Naive thymus-derived CD8-positive, alpha-beta T cell (primary cell): Measurements from ENCODE around the gene IFNLR1. TPM values are rescaled to one million over a fixed set of nuclear protein-coding genes. Genes with fewer than 3 reads are reported as not detected.
A peak's percentile ranks its signal among the peaks of the same experiment; 100 is the strongest.

Experiments
- ATAC-seq, 2 donors: fragments of 150-1000 bp; cut with Tn5 transposase in 1 of 2; sonication (Bioruptor Pico), chemical (Tn5 transposase) in 1 of 2; 1 replicate in 1 of 2; 2 replicates in 1 of 2; pipeline ENCODE4 v1.10.0; 2021; ENCODE audit warnings: mild to moderate bottlenecking in 2 of 2, moderate library complexity in 2 of 2
- POLR2A ChIA-PET: fragments of 350-600 bp; sonication (Branson Sonifier 250); formaldehyde crosslinking; loops from one replicate; lab custom pipeline; 2021; ENCODE audit warnings: antibody characterized with exemption; lab: Charles Lee
- DNase-seq, 10 donors: peaks; one replicate each; pipeline versions ENCODE4 v3.0.0 to v3.0.0-alpha.2; 2020 to 2022
- H3K27ac Mint-ChIP-seq, 10 donors: one replicate each; pipeline ENCODE4 v1.8.0; 2020 to 2022; ENCODE audit warnings: mild to moderate bottlenecking in 10 of 10, mixed read lengths in 10 of 10, moderate library complexity in 4 of 10, inconsistent platforms in 1 of 10
- H3K27me3 Mint-ChIP-seq, 5 donors: one replicate each; pipeline ENCODE4 v1.8.0; 2021 to 2022; ENCODE audit warnings: mixed read lengths in 5 of 5
- H3K36me3 Mint-ChIP-seq, 3 donors: one replicate each; pipeline ENCODE4 v1.8.0; 2020 to 2022; ENCODE audit warnings: mixed read lengths in 3 of 3, mild to moderate bottlenecking in 2 of 3, inconsistent platforms in 1 of 3
- H3K4me1 Mint-ChIP-seq, 4 donors: one replicate each; pipeline ENCODE4 v1.8.0; 2021 to 2022; ENCODE audit warnings: mixed read lengths in 4 of 4
- H3K4me3 Mint-ChIP-seq, 10 donors: one replicate each; pipeline ENCODE4 v1.8.0; 2020 to 2022; ENCODE audit warnings: mild to moderate bottlenecking in 10 of 10, mixed read lengths in 10 of 10, moderate library complexity in 6 of 10, inconsistent platforms in 1 of 10
- H3K9me3 Mint-ChIP-seq, 9 donors: one replicate each; pipeline ENCODE4 v1.8.0; 2020 to 2022; ENCODE audit warnings: mixed read lengths in 9 of 9, mild to moderate bottlenecking in 3 of 9, inconsistent platforms in 1 of 9, moderate library complexity in 1 of 9
- polyA plus RNA-seq, 3 donors: library from polyadenylated mRNA; unstranded; fragments of 300-500 nt; fragmentation: Illumina TruSeq; gene quantifications; one replicate each; pipeline ENCODE4 v1.2.3, GENCODE V29; 2021
- total RNA-seq, 8 experiments: library from RNA in 2 of 8; stranded (reverse) in 2 of 8; gene quantifications; one replicate each; pipeline ENCODE4 v1.2.3 and lab custom pipeline; 2021 to 2026

Gene IFNLR1
- total and polyA plus RNA-seq, 5 experiments from 2014 or later: 0.77 to 5.5 (median 2.2) TPM

DNA sequence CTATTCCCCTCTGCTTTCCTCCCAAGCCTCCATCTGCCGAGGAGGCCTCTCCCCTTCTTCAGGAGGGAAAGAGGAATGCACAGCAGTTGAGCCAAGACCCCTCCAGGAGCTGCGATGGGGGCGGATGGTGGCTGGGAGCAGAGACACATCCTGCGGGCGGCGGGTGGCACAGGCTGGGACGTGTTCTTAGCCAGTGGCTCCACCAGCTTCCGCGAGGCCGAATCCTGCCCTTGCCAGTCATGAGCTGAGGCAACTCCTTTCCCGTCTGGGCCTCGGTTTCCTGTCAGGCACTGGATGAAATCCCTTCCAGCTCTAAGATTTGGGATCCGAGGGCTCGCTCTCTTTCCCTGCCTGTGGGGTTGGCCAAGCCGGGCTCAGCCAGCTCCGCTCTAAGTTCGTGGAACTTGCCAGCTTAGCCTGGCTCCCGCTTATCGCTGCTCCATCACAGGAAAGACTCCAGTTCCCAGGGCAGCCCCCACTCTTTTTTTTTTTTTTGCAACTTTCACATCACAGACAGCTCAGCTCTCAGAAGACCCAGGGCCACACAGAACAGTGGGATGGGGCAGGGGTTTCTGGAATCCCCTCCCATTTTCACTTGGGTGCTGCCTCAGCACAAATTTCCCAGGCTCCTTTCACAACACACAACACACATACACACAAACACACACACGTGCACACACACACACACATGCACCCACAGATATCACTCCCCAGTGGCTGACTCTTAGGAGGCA, 75.7 kb downstream of the IFNLR1 start:
- H3K27me3 Mint-ChIP-seq: peaks cover 2 to 30% (median 14%) of the 10 kb centered on the region in 5 donors
- H3K4me1 Mint-ChIP-seq: peaks cover 0 to 10% (median 7%) of the 10 kb centered on the region in 4 donors
- no peaks in the 10 kb centered on the region for H3K36me3 Mint-ChIP-seq
- DNase-seq: no peak
- H3K4me3 Mint-ChIP-seq: peak overlapping the region in 1 of 10 donors; percentile 52
- H3K9me3 Mint-ChIP-seq: no peaks in the 10 kb centered on the region
- ATAC-seq: no peak
- peak overlapping the region in 2 of 10 donors; percentile 82 to 83 for H3K27ac Mint-ChIP-seq
- POLR2A ChIA-PET: no interaction called here

DNA sequence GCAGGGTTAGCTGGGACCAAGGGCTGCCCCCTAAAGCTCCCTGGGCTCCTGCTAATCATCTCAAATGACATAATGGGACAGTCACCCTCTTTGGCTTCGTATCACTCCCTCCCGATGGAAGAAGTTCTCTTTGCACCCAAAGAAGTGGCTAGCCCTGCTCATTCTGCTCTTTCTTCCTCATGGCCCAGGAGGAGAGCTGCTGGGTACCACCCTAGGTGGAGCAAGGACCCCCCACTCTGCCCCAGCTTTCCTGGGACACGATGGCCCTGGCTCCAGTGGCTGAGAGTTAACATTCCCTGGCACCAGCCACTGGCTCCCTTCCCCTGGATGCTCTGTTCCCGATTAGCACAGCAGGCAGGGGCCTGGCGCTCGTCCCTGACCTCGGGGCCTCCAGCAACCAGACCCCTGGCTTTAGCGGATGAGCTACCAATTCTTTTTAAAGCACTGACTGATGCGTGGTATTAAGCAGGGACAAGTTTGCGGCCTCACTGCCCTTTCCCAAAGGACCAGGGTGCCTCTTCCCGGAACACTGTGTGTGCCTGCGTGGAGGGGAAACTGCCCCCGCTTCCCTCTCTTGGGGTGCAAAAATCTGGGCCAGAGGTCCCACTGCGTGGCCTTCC, 76.3 kb downstream of the IFNLR1 start:
- no peaks in the 10 kb centered on the region for H3K36me3 Mint-ChIP-seq
- H3K4me1 Mint-ChIP-seq: peaks cover 0 to 10% (median 7%) of the 10 kb centered on the region in 4 donors
- peaks cover 2 to 23% (median 9%) of the 10 kb centered on the region in 5 donors for H3K27me3 Mint-ChIP-seq
- H3K27ac Mint-ChIP-seq: no peak overlapping the region
- ATAC-seq (no peak), DNase-seq (no peak)
- no peak overlapping the region for H3K4me3 Mint-ChIP-seq
- no peaks in the 10 kb centered on the region for H3K9me3 Mint-ChIP-seq
- POLR2A ChIA-PET: no interaction called here

DNA sequence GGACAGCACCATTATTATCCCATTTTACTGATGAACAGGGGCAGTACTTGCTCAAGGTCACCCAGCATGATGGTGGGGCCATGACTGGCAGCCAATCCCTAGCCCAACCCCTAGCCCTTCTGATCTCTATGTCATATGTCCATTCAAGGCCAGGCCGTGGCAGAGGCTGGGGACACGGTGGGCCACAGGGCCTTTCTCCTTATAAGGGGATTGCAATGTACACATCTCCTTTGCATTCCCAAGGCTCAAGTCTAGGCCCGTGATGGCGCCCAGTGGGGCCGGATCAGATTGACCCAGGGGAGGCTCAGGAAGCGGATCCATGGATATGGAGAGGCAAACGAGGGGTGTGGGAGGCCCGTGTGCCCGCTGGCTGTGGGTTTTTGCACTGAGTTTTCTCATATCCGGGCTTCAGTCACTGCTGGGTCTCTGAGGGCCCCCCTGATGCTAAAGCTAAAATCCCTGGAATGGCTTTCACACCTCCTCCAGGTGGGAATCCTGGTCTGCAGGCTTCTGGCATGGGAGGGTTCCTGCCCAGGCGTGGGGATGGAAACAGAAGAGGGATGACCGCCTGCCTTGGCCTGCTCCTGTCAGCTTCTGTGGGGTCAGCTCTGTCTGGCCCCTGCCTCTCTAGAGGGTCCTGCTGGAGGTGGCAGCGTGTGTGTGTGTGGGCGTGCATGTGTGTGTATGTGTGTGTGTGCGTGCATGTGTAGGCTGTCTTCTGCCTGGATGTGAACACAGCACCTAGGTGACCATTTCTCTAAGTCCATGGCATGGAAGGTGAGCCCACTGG, 77.2 kb downstream of the IFNLR1 start:
- Mint-ChIP-seq H3K27me3 (peaks cover 2 to 20% (median 8%) of the 10 kb centered on the region in 5 donors), H3K9me3 (no peaks in the 10 kb centered on the region), H3K4me3 (no peak overlapping the region), H3K36me3 (no peaks in the 10 kb centered on the region), H3K27ac (peak overlapping the region in 1 of 10 donors; percentile 11), H3K4me1 (peaks cover 0 to 10% (median 7%) of the 10 kb centered on the region in 4 donors)
- DNase-seq: no peak
- no peak for ATAC-seq
- POLR2A ChIA-PET: no interaction called here

DNA sequence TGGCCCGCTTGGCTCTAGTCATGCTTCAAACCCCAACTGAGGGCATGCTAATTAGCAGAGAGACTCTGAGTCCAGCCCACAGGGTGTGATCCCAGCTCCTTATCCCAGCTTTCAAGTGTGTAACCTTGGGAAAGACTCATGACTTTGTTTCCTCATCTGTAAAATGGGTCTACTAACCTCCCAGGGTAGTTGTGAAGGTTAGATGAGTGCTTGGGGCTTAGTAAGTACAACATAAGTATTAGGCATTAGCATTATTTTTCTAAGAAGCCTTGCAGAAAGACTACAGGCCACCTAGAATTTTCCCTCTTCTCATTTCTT, 78.0 kb downstream of the IFNLR1 start:
- peaks cover 0 to 10% (median 7%) of the 10 kb centered on the region in 4 donors for H3K4me1 Mint-ChIP-seq
- DNase-seq (no peak), ATAC-seq (no peak)
- H3K36me3 Mint-ChIP-seq: no peaks in the 10 kb centered on the region
- no peaks in the 10 kb centered on the region for H3K9me3 Mint-ChIP-seq
- H3K27ac Mint-ChIP-seq: no peak overlapping the region
- peaks cover 2 to 18% (median 6%) of the 10 kb centered on the region in 5 donors for H3K27me3 Mint-ChIP-seq
- POLR2A ChIA-PET: interaction anchor here (0.6 kb wide), 1 partner anchor 364 kb away, joined by 3 read pairs; no protein-coding TSS in a partner anchor
- no peak overlapping the region for H3K4me3 Mint-ChIP-seq

DNA sequence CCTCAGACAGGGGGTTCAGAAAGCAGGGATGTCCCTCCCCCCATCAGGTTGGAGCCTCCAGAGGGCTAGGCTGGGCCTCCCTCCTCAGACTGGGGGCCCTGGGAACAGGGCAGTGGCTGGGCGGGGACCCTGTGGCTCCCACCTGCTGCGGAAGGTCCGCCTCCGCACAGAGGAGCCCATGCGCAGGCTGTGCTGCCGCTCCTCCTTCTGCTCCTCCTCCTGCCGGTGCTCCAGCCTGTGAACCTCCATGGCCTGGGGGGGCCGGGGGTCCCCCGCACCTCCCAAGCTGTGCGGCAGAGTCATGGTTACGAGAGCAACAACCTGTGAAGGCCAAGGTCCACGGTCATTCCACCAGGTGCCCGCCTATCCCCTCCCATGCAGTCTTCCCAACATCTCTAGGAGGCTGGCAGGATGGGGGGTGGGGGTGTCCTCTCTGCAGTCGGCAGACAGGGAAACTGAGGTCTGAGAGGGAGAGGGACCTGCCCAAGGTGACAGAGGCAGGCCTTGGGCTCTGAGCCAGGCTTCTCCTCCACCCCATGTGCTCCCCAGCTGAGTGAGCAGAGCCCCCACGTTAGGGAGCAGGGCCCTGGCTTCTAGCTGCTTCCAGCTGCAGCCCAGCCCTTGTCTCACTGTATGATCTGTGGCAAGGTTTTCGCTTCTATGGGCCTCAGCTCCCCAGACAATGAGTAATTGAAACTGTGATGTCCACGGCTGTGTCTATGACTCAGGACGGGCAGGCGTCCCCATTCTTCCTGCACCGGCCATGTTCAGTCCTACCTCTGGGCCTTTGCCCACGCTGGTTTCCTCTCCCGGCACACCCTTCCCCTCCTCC, 78.5 kb downstream of the IFNLR1 start:
- Mint-ChIP-seq H3K36me3 (no peaks in the 10 kb centered on the region), H3K27me3 (peaks cover 0 to 12% (median 3%) of the 10 kb centered on the region in 5 donors), H3K4me1 (peaks cover 0 to 10% (median 7%) of the 10 kb centered on the region in 4 donors), H3K9me3 (no peaks in the 10 kb centered on the region), H3K4me3 (no peak overlapping the region), H3K27ac (no peak overlapping the region)
- DNase-seq: no peak
- POLR2A ChIA-PET: interaction anchor here (0.6 kb wide), 1 partner anchor 363 kb away, joined by 3 read pairs; no protein-coding TSS in a partner anchor
- ATAC-seq: no peak

DNA sequence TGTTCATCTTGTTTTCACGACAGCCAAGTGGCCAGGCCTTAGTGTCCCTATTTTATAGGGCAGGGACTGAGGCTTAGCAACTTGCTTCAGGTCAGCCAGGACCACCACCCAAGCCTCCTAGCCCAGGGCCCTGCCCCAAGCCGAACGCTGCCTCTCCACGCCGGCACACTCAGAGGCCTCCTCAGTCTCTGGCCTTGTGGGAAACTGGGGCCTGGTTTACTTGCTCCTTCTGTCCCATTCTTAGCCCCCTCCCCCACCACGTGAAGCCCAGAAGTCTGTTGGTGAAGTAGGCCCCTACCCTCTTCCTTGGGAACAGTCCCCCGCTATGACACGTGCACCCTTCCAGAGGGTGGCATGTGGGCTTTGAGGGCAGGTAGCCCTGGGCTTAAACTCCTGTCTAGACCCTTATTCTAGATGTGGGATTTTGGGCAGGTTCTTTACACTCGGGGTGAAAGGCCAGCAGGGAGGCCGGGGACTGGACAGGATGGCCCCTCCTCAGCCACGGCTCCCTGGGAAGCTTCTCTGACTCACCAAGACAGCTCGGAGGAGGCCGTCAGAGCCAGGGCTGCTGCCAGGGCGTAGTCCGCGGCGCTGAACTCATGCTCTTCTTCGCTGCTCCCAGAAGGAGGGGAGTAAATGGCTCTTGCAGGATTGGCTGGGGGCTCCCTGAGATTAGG, 79.5 kb downstream of the IFNLR1 start:
- Mint-ChIP-seq H3K36me3 (no peaks in the 10 kb centered on the region), H3K27ac (peak overlapping the region in 1 of 10 donors; percentile 28), H3K4me1 (peaks cover 0 to 5% (median 4%) of the 10 kb centered on the region in 4 donors), H3K9me3 (no peaks in the 10 kb centered on the region), H3K4me3 (no peak overlapping the region), H3K27me3 (peaks cover 0 to 5% (median 0%) of the 10 kb centered on the region in 5 donors)
- ATAC-seq (no peak), DNase-seq (no peak)
- POLR2A ChIA-PET: no interaction called here

DNA sequence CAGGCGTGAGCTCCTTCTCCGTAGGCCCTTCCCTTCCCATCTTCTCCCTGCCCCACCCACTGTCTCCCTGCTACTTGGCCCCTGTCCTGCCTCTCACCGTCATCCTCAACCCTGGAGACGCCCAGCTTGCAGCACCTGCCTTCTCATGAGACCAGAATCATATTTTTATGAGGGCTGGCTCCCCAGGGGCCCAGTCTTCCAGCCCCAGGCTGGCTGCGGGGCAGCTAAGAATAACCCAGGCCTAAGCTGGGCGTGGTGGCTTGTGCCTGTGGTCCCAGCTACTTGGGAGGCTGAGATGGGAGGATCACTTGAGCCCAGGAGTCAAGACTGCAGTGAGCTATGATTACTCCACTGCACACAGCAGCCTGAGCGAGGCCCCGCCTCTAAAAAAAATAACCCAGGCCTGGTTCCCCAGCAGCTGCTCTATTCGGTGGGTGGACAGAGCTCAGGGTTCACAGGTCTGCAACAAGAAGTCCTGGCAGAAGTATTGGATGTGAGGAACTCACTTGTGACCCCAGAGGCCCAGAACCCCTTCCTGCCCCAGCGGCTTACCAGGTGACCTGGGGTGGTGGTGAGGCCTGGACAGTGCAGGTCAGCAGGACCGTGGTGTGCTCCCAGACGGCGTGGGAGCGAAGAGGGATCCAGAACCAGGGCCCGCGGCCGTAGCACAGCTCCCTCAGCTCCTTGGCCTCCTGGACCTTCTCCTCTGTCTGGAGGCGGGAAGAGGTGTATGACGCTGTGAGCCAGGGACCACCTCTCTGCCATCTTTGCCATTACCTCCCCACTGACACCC, 81.5 kb downstream of the IFNLR1 start:
- ATAC-seq: no peak

DNA sequence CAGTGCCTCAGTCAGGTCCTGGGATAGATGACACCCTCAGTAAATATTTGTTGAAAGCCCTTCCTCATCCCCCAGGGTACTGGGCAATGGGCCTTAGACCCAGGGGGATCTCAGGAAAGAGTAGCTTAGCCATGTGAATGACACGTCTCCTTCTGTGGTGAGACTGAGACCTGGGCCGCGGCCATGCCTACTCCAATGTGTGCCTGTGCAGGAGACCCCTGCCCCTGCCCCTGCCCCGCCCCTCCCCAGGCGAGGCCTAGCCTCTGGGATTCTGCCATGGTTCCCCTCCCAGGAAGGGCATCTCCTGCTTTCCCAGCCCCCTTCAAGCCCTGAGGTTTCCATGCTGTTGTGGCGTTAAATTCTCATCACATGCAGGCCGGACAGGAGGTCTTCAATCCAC, 82.2 kb downstream of the IFNLR1 start:
- POLR2A ChIA-PET: no interaction called here
- Mint-ChIP-seq H3K9me3 (no peaks in the 10 kb centered on the region), H3K27ac (no peak overlapping the region), H3K4me1 (no peaks in the 10 kb centered on the region), H3K4me3 (no peak overlapping the region), H3K27me3 (peaks cover 0 to 2% (median 0%) of the 10 kb centered on the region in 5 donors), H3K36me3 (no peaks in the 10 kb centered on the region)
- no peak for ATAC-seq
- no peak for DNase-seq

More for the DNA sequence above, 81.5 kb downstream of the IFNLR1 start:
- H3K27me3 Mint-ChIP-seq: peaks cover 0 to 2% (median 0%) of the 10 kb centered on the region in 5 donors
- H3K4me3 Mint-ChIP-seq: no peak overlapping the region
- H3K4me1 Mint-ChIP-seq: no peaks in the 10 kb centered on the region
- no peak for DNase-seq
- POLR2A ChIA-PET: no interaction called here
- no peaks in the 10 kb centered on the region for H3K36me3 Mint-ChIP-seq
- no peaks in the 10 kb centered on the region for H3K9me3 Mint-ChIP-seq
- no peak overlapping the region for H3K27ac Mint-ChIP-seq

Other genes with a start within 250 kb of the IFNLR1 start
- 100 to 1,000 TPM; 179 to 182 TPM for gene PNRC2, start 227.5 kb downstream of the IFNLR1 start, total RNA-seq
- 100 to 1,000 TPM; 117 to 139 (median 121) TPM for gene PNRC2, start 227.5 kb downstream of the IFNLR1 start, polyA plus RNA-seq
- 100 to 1,000 TPM; 207 to 219 TPM for gene SRSF10, start 207.0 kb downstream of the IFNLR1 start, total RNA-seq
- 100 to 1,000 TPM in 2 of 3 donors, 10 to 100 TPM in 1; 98.6 to 125 (median 104) TPM for gene SRSF10, start 207.0 kb downstream of the IFNLR1 start, polyA plus RNA-seq
- not detected for gene MYOM3, start 75.2 kb downstream of the IFNLR1 start, total RNA-seq
- not detected for gene MYOM3, start 75.2 kb downstream of the IFNLR1 start, polyA plus RNA-seq
- not detected for gene IL22RA1, start 44.1 kb downstream of the IFNLR1 start, total RNA-seq
- not detected for gene IL22RA1, start 44.1 kb downstream of the IFNLR1 start, polyA plus RNA-seq
- gene GRHL3, start 132.1 kb upstream of the IFNLR1 start, total RNA-seq: not detected
- not detected for gene GRHL3, start 132.1 kb upstream of the IFNLR1 start, polyA plus RNA-seq
- gene STPG1, start 226.5 kb upstream of the IFNLR1 start, total RNA-seq: 1 to 10 TPM; 5.5 to 5.9 TPM
- 1 to 10 TPM; 4.1 to 6.8 (median 6.1) TPM for gene STPG1, start 226.5 kb upstream of the IFNLR1 start, polyA plus RNA-seq
- gene NIPAL3, start 228.5 kb upstream of the IFNLR1 start, total RNA-seq: 10 to 100 TPM; 58.3 to 59.3 TPM
- gene NIPAL3, start 228.5 kb upstream of the IFNLR1 start, polyA plus RNA-seq: 10 to 100 TPM; 57.5 to 90.4 (median 89.5) TPM